Natural killer cell (primary cell): ENCODE measurements around the gene MSI2. TPM values are rescaled to one million over a fixed set of nuclear protein-coding genes. Genes with fewer than 3 reads are reported as not detected.

Source experiments
- ATAC-seq, 3 donors: fragments of 150-1000 bp in 2 of 3; fragments of 200-7000 bp in 1 of 3; cut with Tn5 transposase; 1 replicate in 1 of 3; 2 replicates in 2 of 3; pipeline ENCODE4 v1.10.0; 2021; ENCODE audit warnings: mild to moderate bottlenecking in 2 of 3, moderate library complexity in 2 of 3
- DNase-seq, 2 donors: peaks; one replicate each; pipeline versions ENCODE4 v3.0.0 to v3.0.0-alpha.2; 2013 to 2021; ENCODE audit warnings: mixed read lengths in 1 of 2
- H3K27ac ChIP-seq: one replicate; pipeline ENCODE4 v1.5.1; 2013; ENCODE audit warnings: mild to moderate bottlenecking, low read length
- H3K27me3 ChIP-seq: one replicate; pipeline ENCODE4 v1.6.1; 2013; ENCODE audit warnings: low read length; ENCODE audit not compliant: control insufficient read depth, insufficient read depth
- H3K36me3 ChIP-seq: one replicate; pipeline ENCODE4 v1.6.1; 2013; ENCODE audit warnings: low read length; ENCODE audit not compliant: control insufficient read depth, insufficient read depth
- H3K4me1 ChIP-seq: one replicate; pipeline ENCODE4 v1.6.1; 2013; ENCODE audit warnings: low read length; ENCODE audit not compliant: control insufficient read depth, insufficient read depth
- H3K4me3 ChIP-seq: one replicate; pipeline ENCODE4 v1.5.1; 2013; ENCODE audit warnings: low read length
- H3K9me3 ChIP-seq: one replicate; pipeline ENCODE4 v1.6.1; 2013; ENCODE audit warnings: low read length; ENCODE audit not compliant: control insufficient read depth, insufficient read depth
- H3K27ac Mint-ChIP-seq, 2 donors: one replicate each; pipeline ENCODE4 v1.8.0; 2022; ENCODE audit warnings: mild to moderate bottlenecking in 2 of 2, mixed read lengths in 2 of 2, moderate library complexity in 1 of 2
- H3K27me3 Mint-ChIP-seq, 2 donors: one replicate each; pipeline ENCODE4 v1.8.0; 2022; ENCODE audit warnings: low read depth in 2 of 2, mixed read lengths in 2 of 2
- H3K36me3 Mint-ChIP-seq: one replicate; pipeline ENCODE4 v1.8.0; 2022; ENCODE audit warnings: mixed read lengths
- H3K4me1 Mint-ChIP-seq, 2 donors: one replicate each; pipeline ENCODE4 v1.8.0; 2022; ENCODE audit warnings: mixed read lengths in 2 of 2
- H3K4me3 Mint-ChIP-seq: one replicate; pipeline ENCODE4 v1.8.0; 2022; ENCODE audit warnings: mild to moderate bottlenecking, moderate library complexity, mixed read lengths
- H3K9me3 Mint-ChIP-seq, 2 donors: one replicate each; pipeline ENCODE4 v1.8.0; 2022; ENCODE audit warnings: mixed read lengths in 2 of 2
- WGBS: methylation state at CpG from one replicate; pipeline ENCODE4 v1.1.7; 2013; ENCODE audit warnings: missing lambda C conversion rate; ENCODE audit not compliant: insufficient coverage; 5-methylcytosine and 5-hydroxymethylcytosine counted together
- intact Hi-C: fragments of 100-400 bp; cut with micrococcal nuclease; formaldehyde crosslinking; loops from one replicate; pipeline ENCODE4 v1.14.2; 2022
- total RNA-seq, 4 donors: library from RNA; stranded (reverse); fragments of 120-200 nt in 1 of 4; gene quantifications; one replicate each; pipeline versions ENCODE4 v1.2.3 to v1.2.4, GENCODE V29; 2013 to 2022
- TF ChIP-seq, protein P1 (sequence below): fragments of 200-600 bp; IDR thresholded peaks from one replicate; pipeline ENCODE4 v1.8.0; 2022; ENCODE audit warnings: antibody characterized with exemption

The MSI2 gene
- total RNA-seq, 3 donors from 2014 or later (not counting 1 experiment from before 2014, with no cell fraction given) = 95.5 to 145 (median 96.8) TPM

- H3K27me3 ChIP-seq = no peaks in the 10 kb centered on the region
- H3K9me3 ChIP-seq = no peaks in the 10 kb centered on the region
- Mint-ChIP-seq H3K4me1 (peaks cover 10 to 29% of the 10 kb centered on the region in 2 donors), H3K27ac (no peak overlapping the region), H3K9me3 (no peaks in the 10 kb centered on the region), H3K36me3 (no peaks in the 10 kb centered on the region), H3K4me3 (no peak overlapping the region), H3K27me3 (no peaks in the 10 kb centered on the region)
- H3K27ac ChIP-seq = no peak overlapping the region
- DNase-seq (no peak), ATAC-seq (no peak)
- no peaks in the 10 kb centered on the region for H3K36me3 ChIP-seq
- H3K4me1 ChIP-seq = no peaks in the 10 kb centered on the region
- TF ChIP-seq, protein P1, sequence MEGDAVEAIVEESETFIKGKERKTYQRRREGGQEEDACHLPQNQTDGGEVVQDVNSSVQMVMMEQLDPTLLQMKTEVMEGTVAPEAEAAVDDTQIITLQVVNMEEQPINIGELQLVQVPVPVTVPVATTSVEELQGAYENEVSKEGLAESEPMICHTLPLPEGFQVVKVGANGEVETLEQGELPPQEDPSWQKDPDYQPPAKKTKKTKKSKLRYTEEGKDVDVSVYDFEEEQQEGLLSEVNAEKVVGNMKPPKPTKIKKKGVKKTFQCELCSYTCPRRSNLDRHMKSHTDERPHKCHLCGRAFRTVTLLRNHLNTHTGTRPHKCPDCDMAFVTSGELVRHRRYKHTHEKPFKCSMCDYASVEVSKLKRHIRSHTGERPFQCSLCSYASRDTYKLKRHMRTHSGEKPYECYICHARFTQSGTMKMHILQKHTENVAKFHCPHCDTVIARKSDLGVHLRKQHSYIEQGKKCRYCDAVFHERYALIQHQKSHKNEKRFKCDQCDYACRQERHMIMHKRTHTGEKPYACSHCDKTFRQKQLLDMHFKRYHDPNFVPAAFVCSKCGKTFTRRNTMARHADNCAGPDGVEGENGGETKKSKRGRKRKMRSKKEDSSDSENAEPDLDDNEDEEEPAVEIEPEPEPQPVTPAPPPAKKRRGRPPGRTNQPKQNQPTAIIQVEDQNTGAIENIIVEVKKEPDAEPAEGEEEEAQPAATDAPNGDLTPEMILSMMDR = no peak
- no peak overlapping the region for H3K4me3 ChIP-seq
- WGBS = 100% methylated on average over 1 of the region's 4 CpGs
- intact Hi-C loops = no loop called here
Measured at GRCh38 chr17:57373048-57373447, 116.7 kb downstream of the MSI2 start.

DNA sequence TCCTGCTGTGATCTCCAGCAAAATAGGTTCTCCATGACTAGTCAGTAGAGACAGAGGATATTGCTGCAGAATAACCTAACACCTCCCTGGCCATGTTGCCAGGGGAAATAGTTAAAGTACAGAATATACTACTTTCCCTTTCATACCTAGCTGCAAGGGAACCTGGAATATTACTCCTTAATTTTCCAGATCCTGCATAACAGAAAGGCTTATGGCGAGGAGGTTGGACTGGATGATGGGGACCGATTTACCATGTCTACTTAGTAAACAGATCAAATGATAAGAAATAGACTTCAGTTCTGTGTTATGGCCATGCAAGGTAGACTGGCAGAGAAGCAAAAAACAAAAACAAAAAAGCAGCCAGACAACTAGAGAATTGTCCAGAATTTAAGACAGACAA is 117.4 kb downstream of the MSI2 start:
- no peaks in the 10 kb centered on the region for H3K36me3 Mint-ChIP-seq
- DNase-seq (no peak), ATAC-seq (no peak)
- Histone ChIP-seq H3K9me3 (no peaks in the 10 kb centered on the region), H3K4me3 (no peak overlapping the region), H3K36me3 (no peaks in the 10 kb centered on the region), H3K4me1 (peaks cover 3% of the 10 kb centered on the region), H3K27me3 (no peaks in the 10 kb centered on the region), H3K27ac (no peak overlapping the region)
- no peak overlapping the region for H3K27ac Mint-ChIP-seq
- intact Hi-C loops = no loop called here
- 100% methylated on average over 1 of the region's 2 CpGs for WGBS
- no peaks in the 10 kb centered on the region for H3K9me3 Mint-ChIP-seq
- H3K4me3 Mint-ChIP-seq = no peak overlapping the region
- no peaks in the 10 kb centered on the region for H3K27me3 Mint-ChIP-seq
- H3K4me1 Mint-ChIP-seq = peaks cover 5 to 26% of the 10 kb centered on the region in 2 donors
- TF ChIP-seq, protein P1 = no peak

DNA sequence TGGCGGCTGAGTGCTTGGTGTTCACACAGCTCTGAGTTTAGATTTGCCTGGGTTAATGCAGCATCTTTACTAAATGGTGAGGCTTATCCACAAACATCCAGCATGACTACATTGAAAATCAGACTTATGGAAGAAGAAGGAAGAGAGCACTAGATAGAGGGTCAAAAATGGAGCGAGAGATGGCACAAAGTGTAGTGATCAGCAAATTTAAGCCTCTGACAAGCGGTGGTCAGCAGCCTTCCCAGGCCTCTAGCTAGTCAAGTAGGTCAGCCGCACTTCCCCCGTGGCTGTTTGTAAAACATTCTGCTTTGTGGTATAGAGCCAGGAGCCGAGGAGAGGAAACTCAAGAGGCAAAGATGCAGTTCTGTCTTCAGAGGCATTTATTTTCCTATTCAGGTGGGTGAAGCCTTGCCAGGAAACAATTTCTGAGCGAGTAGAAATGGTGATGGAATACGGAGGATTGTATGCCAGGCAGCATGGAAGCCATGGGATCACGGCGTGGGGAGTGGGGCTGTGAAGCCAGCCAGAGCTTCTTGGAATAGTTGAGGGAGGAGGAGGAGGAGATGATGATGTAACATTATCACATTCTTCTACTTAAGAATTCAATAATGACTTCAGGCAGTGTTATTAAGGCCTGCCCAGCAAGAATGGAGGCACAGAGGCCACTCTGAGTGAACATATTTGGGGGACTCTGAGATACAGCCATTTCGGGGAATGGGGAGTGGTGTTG is 118.9 kb downstream of the MSI2 start:
- Mint-ChIP-seq H3K4me3 (no peak overlapping the region), H3K27ac (no peak overlapping the region), H3K36me3 (no peaks in the 10 kb centered on the region), H3K9me3 (no peaks in the 10 kb centered on the region), H3K27me3 (no peaks in the 10 kb centered on the region), H3K4me1 (peaks cover 8 to 28% of the 10 kb centered on the region in 2 donors)
- H3K4me3 ChIP-seq = no peak overlapping the region
- no peaks in the 10 kb centered on the region for H3K36me3 ChIP-seq
- H3K9me3 ChIP-seq = no peaks in the 10 kb centered on the region
- DNase-seq (no peak), ATAC-seq (no peak)
- peaks cover 6% of the 10 kb centered on the region for H3K4me1 ChIP-seq
- no peak overlapping the region for H3K27ac ChIP-seq
- TF ChIP-seq, protein P1 = no peak
- WGBS = 76% methylated on average over 11 of the region's 11 CpGs
- H3K27me3 ChIP-seq = no peaks in the 10 kb centered on the region
- intact Hi-C loops = no loop called here

GRCh38 chr17:57375770-57376225 is 119.5 kb downstream of the MSI2 start:
- no peak overlapping the region for H3K4me3 Mint-ChIP-seq
- no peaks in the 10 kb centered on the region for H3K9me3 Mint-ChIP-seq
- H3K27me3 Mint-ChIP-seq = no peaks in the 10 kb centered on the region
- peaks cover 8 to 29% of the 10 kb centered on the region in 2 donors for H3K4me1 Mint-ChIP-seq
- Histone ChIP-seq H3K4me3 (no peak overlapping the region), H3K27me3 (no peaks in the 10 kb centered on the region), H3K27ac (no peak overlapping the region), H3K4me1 (peaks cover 6% of the 10 kb centered on the region), H3K36me3 (no peaks in the 10 kb centered on the region), H3K9me3 (no peaks in the 10 kb centered on the region)
- H3K36me3 Mint-ChIP-seq = no peaks in the 10 kb centered on the region
- DNase-seq (no peak), ATAC-seq (no peak)
- H3K27ac Mint-ChIP-seq = no peak overlapping the region
- intact Hi-C loops = no loop called here
- TF ChIP-seq, protein P1 = no peak
- 83% methylated on average over 11 of the region's 12 CpGs for WGBS
